HepG2 (cell line): ENCODE results near the gene NEK3. TPM values are rescaled to one million over a fixed set of nuclear protein-coding genes. Genes with fewer than 3 reads are reported as not detected.

Experiments
- ATF1 ChIP-seq: IDR thresholded peaks from 2 replicates; pipeline ENCODE4 v1.6.1; 2016; ENCODE audit warnings: mild to moderate bottlenecking, control low read depth
- ELK4 ChIP-seq: sonication (generic); formaldehyde crosslinking; IDR thresholded peaks from 2 replicates; pipeline ENCODE4 v1.9.0; 2021; ENCODE audit warnings: missing genetic modification reagents, borderline replicate concordance
- FLYWCH1 ChIP-seq: sonication (generic); formaldehyde crosslinking; IDR thresholded peaks from 2 replicates; pipeline ENCODE4 v1.8.1; 2023; ENCODE audit warnings: mild to moderate bottlenecking, missing genetic modification reagents
- FOSL1 ChIP-seq: sonication (generic); formaldehyde crosslinking; IDR thresholded peaks from 2 replicates; pipeline ENCODE4 v1.9.0; 2021; ENCODE audit warnings: missing genetic modification reagents, borderline replicate concordance
- FOXJ3 ChIP-seq: sonication (generic); formaldehyde crosslinking; IDR thresholded peaks from 2 replicates; pipeline ENCODE4 v1.4.0; 2020; ENCODE audit warnings: missing genetic modification reagents, mild to moderate bottlenecking, borderline replicate concordance
- HNF1B ChIP-seq: sonication (generic); formaldehyde crosslinking; IDR thresholded peaks from 2 replicates; pipeline ENCODE4 v1.5.1; 2020; ENCODE audit warnings: mild to moderate bottlenecking, moderate library complexity, missing genetic modification reagents
- HOXA5 ChIP-seq: sonication (generic); formaldehyde crosslinking; IDR thresholded peaks from 2 replicates; pipeline ENCODE4 v1.4.0; 2020; ENCODE audit warnings: missing genetic modification reagents
- IRF2 ChIP-seq: IDR thresholded peaks from 2 replicates; pipeline ENCODE4 v1.6.1; 2018; ENCODE audit warnings: missing genetic modification reagents, missing compliant biosample characterization
- MAFG ChIP-seq: sonication (generic); formaldehyde crosslinking; IDR thresholded peaks from 2 replicates; pipeline ENCODE4 v1.5.1; 2020; ENCODE audit warnings: mild to moderate bottlenecking, missing genetic modification reagents
- MED1 ChIP-seq: sonication (generic); formaldehyde crosslinking; IDR thresholded peaks from 2 replicates; pipeline ENCODE4 v1.4.0; 2020; ENCODE audit warnings: missing genetic modification reagents
- MIXL1 ChIP-seq: IDR thresholded peaks from 2 replicates; pipeline ENCODE4 v1.6.1; 2016
- NBN ChIP-seq: fragments of 450-650 bp; conservative IDR thresholded peaks from 2 replicates; pipeline ENCODE4 v1.6.1; 2017
- NFIC ChIP-seq: IDR thresholded peaks from 2 replicates; pipeline ENCODE4 v1.6.1; 2012; ENCODE audit warnings: mild to moderate bottlenecking, low read length, inconsistent platforms
- POLR2AphosphoS5 ChIP-seq: IDR thresholded peaks from 2 replicates; pipeline ENCODE4 v1.6.1; 2012; ENCODE audit warnings: low read depth, low read length
- RAD51 ChIP-seq: fragments of 450-650 bp; IDR thresholded peaks from 2 replicates; pipeline ENCODE4 v1.6.1; 2016; ENCODE audit warnings: borderline replicate concordance
- SAP130 ChIP-seq: IDR thresholded peaks from 2 replicates; pipeline ENCODE4 v1.6.1; 2016; ENCODE audit warnings: low read depth
- USF2 ChIP-seq, 2 experiments: sonication (generic) in 1 of 2; formaldehyde crosslinking in 1 of 2; IDR thresholded peaks; 2 replicates each; pipeline versions ENCODE4 v1.5.1 to v1.6.1; 2011 to 2020; ENCODE audit warnings: borderline replicate concordance in 1 of 2, low read depth in 1 of 2, low read length in 1 of 2, mild to moderate bottlenecking in 1 of 2, missing genetic modification reagents in 1 of 2, moderate library complexity in 1 of 2
- WIZ ChIP-seq: sonication (generic); formaldehyde crosslinking; IDR thresholded peaks from 2 replicates; pipeline ENCODE4 v1.5.1; 2020; ENCODE audit warnings: mild to moderate bottlenecking, missing genetic modification reagents
- YY1 ChIP-seq: IDR thresholded peaks from 2 replicates; pipeline ENCODE4 v1.6.1; 2011; ENCODE audit warnings: low read length, low read depth, moderate library complexity, mild to moderate bottlenecking; ENCODE audit not compliant: insufficient read depth, insufficient replicate concordance
- ZBTB21 ChIP-seq: sonication (generic); formaldehyde crosslinking; IDR thresholded peaks from 2 replicates; pipeline ENCODE4 v1.4.0; 2020; ENCODE audit warnings: missing genetic modification reagents
- ZFP62 ChIP-seq: sonication (generic); formaldehyde crosslinking; IDR thresholded peaks from 2 replicates; pipeline ENCODE4 v1.4.0; 2020; ENCODE audit warnings: missing genetic modification reagents
- ZNF235 ChIP-seq: sonication (generic); formaldehyde crosslinking; IDR thresholded peaks from 2 replicates; pipeline ENCODE4 v1.8.1; 2023; ENCODE audit warnings: mild to moderate bottlenecking, missing genetic modification reagents, borderline replicate concordance
- polyA plus RNA-seq, 8 experiments: library from polyadenylated mRNA; depleted of rRNA in 3 of 8; stranded (reverse) in 7 of 8; unstranded in 1 of 8; fragments of >200 nt; fragmentation: Illumina TruSeq in 4 of 8; extraction: Trizol in 4 of 8; gene quantifications; 2 replicates each; pipeline versions ENCODE4 v1.2.1 to v1.2.3, GENCODE V29; 2011 to 2016; ENCODE audit warnings: low read depth in 4 of 8, missing spikeins in 1 of 8, mixed read lengths in 1 of 8; ENCODE audit not compliant: insufficient read depth in 1 of 8
- total RNA-seq, 5 experiments: library from RNA; depleted of rRNA; stranded (reverse); fragments of >200 nt; fragmentation: Illumina TruSeq; extraction: Trizol; gene quantifications; 2 replicates each; pipeline ENCODE4 v1.2.3, GENCODE V29; 2016; ENCODE audit warnings: low read depth in 1 of 5
- TF ChIP-seq, protein P1 (sequence below): sonication (generic); formaldehyde crosslinking; IDR thresholded peaks from 2 replicates; pipeline ENCODE4 v1.4.0; 2020; ENCODE audit warnings: mild to moderate bottlenecking, missing genetic modification reagents
- TF ChIP-seq, protein P2 (sequence below): sonication (generic); formaldehyde crosslinking; IDR thresholded peaks from 2 replicates; pipeline ENCODE4 v1.8.0; 2022; ENCODE audit warnings: mild to moderate bottlenecking, missing genetic modification reagents

Gene NEK3
- total and polyA plus RNA-seq, 2 of the 13 experiments (the other 11 are each of a cell fraction or from before 2014, with no cell fraction given) = 36.7 to 68.2 TPM

DNA sequence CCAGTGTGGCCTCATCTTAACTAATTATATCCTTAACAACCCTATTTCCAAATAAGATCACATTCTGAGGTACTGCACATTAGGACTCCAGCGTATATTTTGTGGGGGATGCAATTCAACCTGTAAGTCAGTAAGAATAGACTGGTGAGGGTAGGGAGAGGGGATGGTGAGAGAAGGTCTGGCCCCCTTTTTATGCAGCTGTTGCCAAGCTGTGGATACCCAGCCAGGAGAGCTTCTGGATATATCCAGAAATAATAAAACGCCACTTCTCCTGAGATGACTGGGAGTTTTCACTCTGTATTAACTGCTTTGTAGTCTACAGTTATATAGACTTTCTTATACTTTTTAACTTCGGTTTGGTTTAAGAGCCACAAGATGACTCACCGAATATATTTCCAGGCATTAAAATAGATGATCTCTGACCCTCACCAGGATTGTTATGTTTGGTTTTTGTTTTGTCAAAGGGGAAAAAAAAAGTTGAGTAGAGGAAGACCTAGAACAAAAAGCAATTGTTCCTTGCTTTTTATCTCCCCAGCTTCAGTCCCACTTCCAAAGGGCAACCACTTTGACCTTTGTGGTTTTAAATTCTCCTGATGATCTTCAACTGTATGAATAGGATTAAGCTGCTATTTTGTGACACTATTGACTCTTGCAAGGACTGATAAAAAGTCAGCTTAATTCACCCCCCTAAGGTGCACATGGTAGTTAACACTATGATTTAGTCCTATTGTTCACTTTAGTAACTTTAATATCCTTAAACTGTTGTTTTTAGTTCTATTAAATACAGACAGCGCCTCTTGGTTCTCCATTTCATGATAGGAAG lies 3.1 kb upstream of the NEK3 start (continued):
- TF ChIP-seq, protein P1, sequence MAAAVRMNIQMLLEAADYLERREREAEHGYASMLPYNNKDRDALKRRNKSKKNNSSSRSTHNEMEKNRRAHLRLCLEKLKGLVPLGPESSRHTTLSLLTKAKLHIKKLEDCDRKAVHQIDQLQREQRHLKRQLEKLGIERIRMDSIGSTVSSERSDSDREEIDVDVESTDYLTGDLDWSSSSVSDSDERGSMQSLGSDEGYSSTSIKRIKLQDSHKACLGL (CRISPR knock-in tag) = no peak
- TF ChIP-seq NFIC = peak; percentile 59; the same call in 1 of the 2 replicates
- TF ChIP-seq HOXA5 = 0 out of 2 replicates have a peak, but pooled peaks have one; percentile 21
- no peak for TF ChIP-seq ZFP62
- peak; percentile 14; the same call in 1 of the 2 replicates for TF ChIP-seq POLR2AphosphoS5
- TF ChIP-seq IRF2 (CRISPR knock-in tag) = peak; percentile 30; the same call in 1 of the 2 replicates
- TF ChIP-seq SAP130 (CRISPR knock-in tag) = peak; percentile 67
- TF ChIP-seq FLYWCH1 = no peak
- no peak for TF ChIP-seq MAFG
- TF ChIP-seq, protein P2, sequence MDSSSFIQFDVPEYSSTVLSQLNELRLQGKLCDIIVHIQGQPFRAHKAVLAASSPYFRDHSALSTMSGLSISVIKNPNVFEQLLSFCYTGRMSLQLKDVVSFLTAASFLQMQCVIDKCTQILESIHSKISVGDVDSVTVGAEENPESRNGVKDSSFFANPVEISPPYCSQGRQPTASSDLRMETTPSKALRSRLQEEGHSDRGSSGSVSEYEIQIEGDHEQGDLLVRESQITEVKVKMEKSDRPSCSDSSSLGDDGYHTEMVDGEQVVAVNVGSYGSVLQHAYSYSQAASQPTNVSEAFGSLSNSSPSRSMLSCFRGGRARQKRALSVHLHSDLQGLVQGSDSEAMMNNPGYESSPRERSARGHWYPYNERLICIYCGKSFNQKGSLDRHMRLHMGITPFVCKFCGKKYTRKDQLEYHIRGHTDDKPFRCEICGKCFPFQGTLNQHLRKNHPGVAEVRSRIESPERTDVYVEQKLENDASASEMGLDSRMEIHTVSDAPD (CRISPR knock-in tag) = no peak
- no peak for TF ChIP-seq NBN
- TF ChIP-seq FOSL1 (CRISPR knock-in tag) = peak; percentile 56; the same call in 1 of the 2 replicates
- no peak for TF ChIP-seq ZNF235 (CRISPR knock-in tag)
- peak; percentile 16; the same call in 1 of the 2 replicates for TF ChIP-seq ATF1 (CRISPR knock-in tag)
- TF ChIP-seq MIXL1 (CRISPR knock-in tag) = peak; percentile 51; the same call in 1 of the 2 replicates
- TF ChIP-seq FOXJ3 (CRISPR knock-in tag) = peak; percentile 56; the same call in 1 of the 2 replicates
- no peak for TF ChIP-seq WIZ (CRISPR knock-in tag)
- no peak for TF ChIP-seq USF2 (IDR thresholded peaks at IDR 0.05; ENCODE audit: low read depth, low read length)
- TF ChIP-seq USF2 (CRISPR knock-in tag; IDR thresholded peaks at IDR 0.05; ENCODE audit: borderline replicate concordance) = no peak
- TF ChIP-seq ELK4 = no peak
- no peak for TF ChIP-seq YY1
- TF ChIP-seq MED1 = peak; percentile 74
- no peak for TF ChIP-seq RAD51
- TF ChIP-seq ZBTB21 (CRISPR knock-in tag) = no peak
- TF ChIP-seq HNF1B = no peak
